IPS-15b (cell line): Measurements from ENCODE around the gene MAPK8IP3.

Experiments
- H3K27me3 ChIP-seq: one replicate; pipeline ENCODE4 v1.6.1; 2013; ENCODE audit warnings: low read length; ENCODE audit not compliant: control insufficient read depth, insufficient read depth
- H3K36me3 ChIP-seq: one replicate; pipeline ENCODE4 v1.6.1; 2013; ENCODE audit warnings: low read length; ENCODE audit not compliant: control insufficient read depth, insufficient read depth
- H3K4me1 ChIP-seq: one replicate; pipeline ENCODE4 v1.6.1; 2013; ENCODE audit warnings: mild to moderate bottlenecking, low read length; ENCODE audit not compliant: control insufficient read depth, insufficient read depth
- H3K4me3 ChIP-seq: one replicate; pipeline ENCODE4 v1.5.1; 2013; ENCODE audit warnings: low read depth, low read length
- H3K9ac ChIP-seq: one replicate; pipeline ENCODE4 v1.6.1; 2013; ENCODE audit warnings: low read depth, mild to moderate bottlenecking, low read length
- H3K9me3 ChIP-seq: one replicate; pipeline ENCODE4 v1.6.1; 2013; ENCODE audit warnings: mild to moderate bottlenecking, low read length; ENCODE audit not compliant: control insufficient read depth, insufficient read depth

MAPK8IP3 gene

GRCh38 chr16:1761751-1762150 is 55.8 kb downstream of the MAPK8IP3 start:
- no peaks in the 10 kb centered on the region for H3K27me3 ChIP-seq

GRCh38 chr16:1762196-1762878 is 56.3 kb downstream of the MAPK8IP3 start:
- Histone ChIP-seq H3K27me3 (no peaks in the 10 kb centered on the region), H3K9ac (no peak overlapping the region), H3K4me1 (no peaks in the 10 kb centered on the region), H3K4me3 (no peak overlapping the region), H3K36me3 (peaks cover 41% of the 10 kb centered on the region), H3K9me3 (no peaks in the 10 kb centered on the region)

More at GRCh38 chr16:1761751-1762150, 55.8 kb downstream of the MAPK8IP3 start:
- H3K4me3 ChIP-seq, result no peak overlapping the region
- H3K36me3 ChIP-seq, result peaks cover 35% of the 10 kb centered on the region
- H3K9me3 ChIP-seq, result no peaks in the 10 kb centered on the region
- no peaks in the 10 kb centered on the region for H3K4me1 ChIP-seq
- no peak overlapping the region for H3K9ac ChIP-seq

- H3K4me3 ChIP-seq, result no peak overlapping the region
- H3K9ac ChIP-seq, result no peak overlapping the region
- H3K27me3 ChIP-seq, result no peaks in the 10 kb centered on the region
- H3K9me3 ChIP-seq, result no peaks in the 10 kb centered on the region
- peaks cover 47% of the 10 kb centered on the region for H3K36me3 ChIP-seq
- no peaks in the 10 kb centered on the region for H3K4me1 ChIP-seq
These were observed 57.0 kb downstream of the MAPK8IP3 start for GRCh38 chr16:1762879-1763520.

GRCh38 chr16:1763521-1764511 is 57.8 kb downstream of the MAPK8IP3 start:
- Histone ChIP-seq H3K27me3 (no peaks in the 10 kb centered on the region), H3K4me1 (no peaks in the 10 kb centered on the region), H3K4me3 (peak overlapping the region; percentile 49), H3K9me3 (no peaks in the 10 kb centered on the region), H3K9ac (no peak overlapping the region), H3K36me3 (peaks cover 54% of the 10 kb centered on the region)

GRCh38 chr16:1764971-1765370 is 59.0 kb downstream of the MAPK8IP3 start:
- H3K9ac ChIP-seq, result no peak overlapping the region
- H3K36me3 ChIP-seq, result peaks cover 55% of the 10 kb centered on the region

GRCh38 chr16:1765826-1766225 is 59.8 kb downstream of the MAPK8IP3 start:
- Histone ChIP-seq H3K36me3 (peaks cover 47% of the 10 kb centered on the region), H3K9ac (no peak overlapping the region), H3K9me3 (no peaks in the 10 kb centered on the region)

More at GRCh38 chr16:1764971-1765370, 59.0 kb downstream of the MAPK8IP3 start:
- Histone ChIP-seq H3K27me3 (no peaks in the 10 kb centered on the region), H3K4me1 (peaks cover under 1% of the 10 kb centered on the region), H3K4me3 (no peak overlapping the region), H3K9me3 (no peaks in the 10 kb centered on the region)

GRCh38 chr16:1766231-1766630 is 60.2 kb downstream of the MAPK8IP3 start:
- H3K9me3 ChIP-seq, result no peaks in the 10 kb centered on the region
- no peak overlapping the region for H3K9ac ChIP-seq
- peaks cover 2% of the 10 kb centered on the region for H3K4me1 ChIP-seq
- no peaks in the 10 kb centered on the region for H3K27me3 ChIP-seq
- H3K36me3 ChIP-seq, result peaks cover 44% of the 10 kb centered on the region
- no peak overlapping the region for H3K4me3 ChIP-seq

More at GRCh38 chr16:1765826-1766225, 59.8 kb downstream of the MAPK8IP3 start:
- H3K4me3 ChIP-seq, result no peak overlapping the region
- H3K4me1 ChIP-seq, result peaks cover 2% of the 10 kb centered on the region
- no peaks in the 10 kb centered on the region for H3K27me3 ChIP-seq

GRCh38 chr16:1766701-1767100 is 60.7 kb downstream of the MAPK8IP3 start:
- Histone ChIP-seq H3K27me3 (no peaks in the 10 kb centered on the region), H3K4me1 (peaks cover 2% of the 10 kb centered on the region), H3K4me3 (no peak overlapping the region), H3K9ac (no peak overlapping the region), H3K9me3 (no peaks in the 10 kb centered on the region), H3K36me3 (peaks cover 44% of the 10 kb centered on the region)

- Histone ChIP-seq H3K4me3 (no peak overlapping the region), H3K4me1 (peaks cover 2% of the 10 kb centered on the region), H3K9me3 (no peaks in the 10 kb centered on the region), H3K9ac (no peak overlapping the region), H3K27me3 (no peaks in the 10 kb centered on the region), H3K36me3 (peaks cover 44% of the 10 kb centered on the region)
These were observed 61.4 kb downstream of the MAPK8IP3 start for GRCh38 chr16:1767116-1767994.

GRCh38 chr16:1768061-1768766 is 62.2 kb downstream of the MAPK8IP3 start:
- Histone ChIP-seq H3K9me3 (no peaks in the 10 kb centered on the region), H3K27me3 (no peaks in the 10 kb centered on the region), H3K4me3 (no peak overlapping the region), H3K9ac (no peak overlapping the region), H3K36me3 (peaks cover 41% of the 10 kb centered on the region), H3K4me1 (peaks cover 2% of the 10 kb centered on the region)
